Activated T-helper 1 cell treated with anti-CD3 and anti-CD28 coated beads, Interleukin-12 subunit alpha, Interleukin-12 subunit beta, Interleukin-2, Interleukin-4 antibody, amounts not matched to agents 30 ng/mL and 10 ng/mL and 1 ng/mL, durations not matched to agents 14 hours and 24 hours and 36 hours (primary cell): ENCODE results near the gene GRIN3B. TPM values are rescaled to one million over a fixed set of nuclear protein-coding genes. Genes with fewer than 3 reads are reported as not detected.

ENCODE experiments used
- DNase-seq: peaks from one replicate; pipeline ENCODE4 v3.0.0; 2021; ENCODE audit warnings: low spot score
- H3K27ac Mint-ChIP-seq: one replicate; pipeline ENCODE4 v1.8.0; 2021; ENCODE audit warnings: mild to moderate bottlenecking, mixed read lengths
- H3K27me3 Mint-ChIP-seq: one replicate; pipeline ENCODE4 v1.8.0; 2022; ENCODE audit warnings: mild to moderate bottlenecking, moderate library complexity, mixed read lengths; ENCODE audit not compliant: insufficient read depth
- H3K36me3 Mint-ChIP-seq: one replicate; pipeline ENCODE4 v1.8.0; 2021; ENCODE audit warnings: low read depth, mixed read lengths
- H3K4me1 Mint-ChIP-seq: one replicate; pipeline ENCODE4 v1.8.0; 2021; ENCODE audit warnings: low read depth, mixed read lengths
- H3K4me3 Mint-ChIP-seq: one replicate; pipeline ENCODE4 v1.8.0; 2021; ENCODE audit warnings: mild to moderate bottlenecking, moderate library complexity, mixed read lengths
- H3K9me3 Mint-ChIP-seq: one replicate; pipeline ENCODE4 v1.8.0; 2021; ENCODE audit warnings: mixed read lengths
- intact Hi-C: fragments of 100-400 bp; cut with micrococcal nuclease; formaldehyde crosslinking; loops from one replicate; pipeline ENCODE4 v1.15.1; 2024
- total RNA-seq: library from RNA; stranded (reverse); gene quantifications from 2 replicates; pipeline ENCODE4 v1.2.3, GENCODE V29; 2022

The GRIN3B gene
- total RNA-seq, 1 donor from 2014 or later: not detected

DNA sequence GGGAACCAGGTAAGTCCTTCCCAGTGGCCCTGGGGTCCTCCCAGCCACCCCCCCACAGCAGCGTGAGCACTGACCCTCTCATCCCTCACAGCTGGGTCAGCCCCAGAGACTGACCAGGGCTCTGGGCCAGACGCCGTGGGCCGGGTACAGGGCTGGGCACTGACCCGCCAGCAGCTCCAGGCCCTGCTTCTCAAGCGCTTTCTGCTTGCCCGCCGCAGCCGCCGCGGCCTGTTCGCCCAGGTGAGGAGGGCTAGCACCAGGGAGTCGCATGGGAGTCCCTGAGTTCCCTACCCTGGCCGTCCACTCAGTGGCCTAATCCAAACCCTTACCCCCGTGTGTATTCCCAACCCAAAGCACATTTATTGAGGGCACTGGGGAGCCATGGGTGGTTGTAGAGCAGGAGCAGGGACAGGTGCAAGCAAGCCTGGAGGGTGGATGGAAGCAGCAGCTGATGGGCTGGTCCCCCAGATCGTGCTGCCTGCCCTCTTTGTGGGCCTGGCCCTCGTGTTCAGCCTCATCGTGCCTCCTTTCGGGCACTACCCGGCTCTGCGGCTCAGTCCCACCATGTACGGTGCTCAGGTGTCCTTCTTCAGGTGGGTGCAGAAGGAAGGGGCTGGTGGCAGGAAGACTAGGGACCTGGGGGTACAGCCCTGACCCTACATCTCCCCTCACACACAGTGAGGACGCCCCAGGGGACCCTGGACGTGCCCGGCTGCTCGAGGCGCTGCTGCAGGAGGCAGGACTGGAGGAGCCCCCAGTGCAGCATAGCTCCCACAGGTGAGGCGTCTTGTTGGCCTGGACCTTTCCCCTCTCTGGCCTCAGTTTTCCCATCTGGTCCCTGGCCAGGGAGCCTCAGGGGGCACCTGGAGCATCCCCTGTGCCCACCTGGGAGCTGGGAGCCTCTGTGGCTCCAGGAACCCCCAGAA is 54.1 kb downstream of the GRIN3B start:
- peaks cover 13% of the 10 kb centered on the region for H3K36me3 Mint-ChIP-seq
- peaks cover 19% of the 10 kb centered on the region for H3K4me1 Mint-ChIP-seq
- no peaks in the 10 kb centered on the region for H3K9me3 Mint-ChIP-seq
- intact Hi-C loops: no loop called here
- H3K4me3 Mint-ChIP-seq: no peak overlapping the region
- no peak for DNase-seq
- H3K27ac Mint-ChIP-seq: no peak overlapping the region
- H3K27me3 Mint-ChIP-seq: no peaks in the 10 kb centered on the region

DNA sequence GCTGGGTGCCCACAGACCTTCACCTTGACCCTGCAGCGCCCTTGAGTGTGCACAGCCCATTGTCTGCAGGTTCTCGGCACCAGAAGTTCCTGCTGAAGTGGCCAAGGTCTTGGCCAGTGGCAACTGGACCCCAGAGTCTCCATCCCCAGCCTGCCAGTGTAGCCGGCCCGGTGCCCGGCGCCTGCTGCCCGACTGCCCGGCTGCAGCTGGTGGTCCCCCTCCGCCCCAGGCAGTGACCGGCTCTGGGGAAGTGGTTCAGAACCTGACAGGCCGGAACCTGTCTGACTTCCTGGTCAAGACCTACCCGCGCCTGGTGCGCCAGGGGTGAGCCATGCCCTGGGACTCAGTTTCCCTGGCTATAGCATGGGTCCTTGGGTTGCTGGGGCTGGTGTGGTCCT is 54.8 kb downstream of the GRIN3B start:
- H3K27ac Mint-ChIP-seq: no peak overlapping the region
- peaks cover 13% of the 10 kb centered on the region for H3K36me3 Mint-ChIP-seq
- H3K27me3 Mint-ChIP-seq: no peaks in the 10 kb centered on the region
- DNase-seq: no peak
- H3K4me3 Mint-ChIP-seq: no peak overlapping the region
- peaks cover 19% of the 10 kb centered on the region for H3K4me1 Mint-ChIP-seq
- H3K9me3 Mint-ChIP-seq: no peaks in the 10 kb centered on the region
- intact Hi-C loops: no loop called here

DNA sequence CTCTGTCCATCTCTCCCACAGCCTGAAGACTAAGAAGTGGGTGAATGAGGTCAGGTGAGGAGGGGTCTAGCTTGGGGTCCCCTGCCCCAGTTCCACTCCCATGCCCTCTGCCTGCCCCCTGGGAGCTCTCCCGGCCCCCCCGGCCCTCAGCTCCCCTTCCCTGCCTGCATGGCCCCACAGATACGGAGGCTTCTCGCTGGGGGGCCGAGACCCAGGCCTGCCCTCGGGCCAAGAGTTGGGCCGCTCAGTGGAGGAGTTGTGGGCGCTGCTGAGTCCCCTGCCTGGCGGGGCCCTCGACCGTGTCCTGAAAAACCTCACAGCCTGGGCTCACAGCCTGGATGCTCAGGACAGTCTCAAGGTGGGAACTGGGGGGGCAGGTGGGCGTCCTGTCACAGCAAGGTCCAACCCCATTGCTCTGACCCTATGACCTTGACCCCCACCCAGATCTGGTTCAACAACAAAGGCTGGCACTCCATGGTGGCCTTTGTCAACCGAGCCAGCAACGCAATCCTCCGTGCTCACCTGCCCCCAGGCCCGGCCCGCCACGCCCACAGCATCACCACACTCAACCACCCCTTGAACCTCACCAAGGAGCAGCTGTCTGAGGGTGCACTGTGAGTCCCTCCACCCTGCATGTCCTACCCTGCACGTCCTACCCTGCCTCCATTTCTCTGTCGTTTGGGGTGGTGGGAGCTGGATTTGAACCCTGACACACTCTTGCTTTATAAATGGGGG is 55.8 kb downstream of the GRIN3B start:
- H3K9me3 Mint-ChIP-seq: no peaks in the 10 kb centered on the region
- no peak for DNase-seq
- H3K4me3 Mint-ChIP-seq: no peak overlapping the region
- intact Hi-C loops: no loop called here
- H3K27ac Mint-ChIP-seq: no peak overlapping the region
- H3K36me3 Mint-ChIP-seq: peaks cover 13% of the 10 kb centered on the region
- peaks cover 19% of the 10 kb centered on the region for H3K4me1 Mint-ChIP-seq
- H3K27me3 Mint-ChIP-seq: no peaks in the 10 kb centered on the region

DNA sequence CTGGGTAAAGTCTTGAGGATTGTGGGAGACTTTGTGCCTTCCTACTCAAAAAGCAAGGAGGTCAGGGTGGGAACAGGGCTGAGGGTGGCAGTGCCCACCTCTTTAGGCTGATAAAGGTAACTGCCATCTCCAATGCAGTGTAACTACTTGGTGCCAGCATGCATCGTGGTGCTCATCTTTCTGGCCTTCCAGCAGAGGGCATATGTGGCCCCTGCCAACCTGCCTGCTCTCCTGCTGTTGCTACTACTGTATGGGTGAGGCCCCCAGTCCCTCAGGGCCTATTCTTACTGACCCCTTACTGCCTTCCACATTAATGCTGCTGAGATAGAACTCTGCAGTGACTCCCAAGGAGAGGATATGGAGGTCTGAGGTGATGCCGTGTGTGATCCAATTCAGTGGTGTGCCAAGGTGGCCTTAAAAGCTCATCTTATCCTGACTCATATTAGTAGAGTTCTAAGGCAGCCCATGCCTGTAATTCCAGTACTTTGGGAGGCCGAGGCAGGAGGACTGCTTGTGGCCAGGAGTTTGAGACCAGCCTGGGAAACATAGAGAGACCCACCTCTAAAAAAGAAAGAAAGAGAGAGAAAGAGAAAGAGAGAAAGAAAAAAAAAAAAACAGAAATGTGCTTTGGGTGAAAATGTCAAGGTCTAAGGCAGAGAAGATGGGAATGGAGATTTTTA is 57.1 kb downstream of the GRIN3B start:
- intact Hi-C loops: no loop called here
- DNase-seq: no peak
- Mint-ChIP-seq H3K4me1 (peaks cover 19% of the 10 kb centered on the region), H3K36me3 (peaks cover 13% of the 10 kb centered on the region), H3K4me3 (no peak overlapping the region), H3K27ac (no peak overlapping the region), H3K9me3 (no peaks in the 10 kb centered on the region), H3K27me3 (no peaks in the 10 kb centered on the region)

DNA sequence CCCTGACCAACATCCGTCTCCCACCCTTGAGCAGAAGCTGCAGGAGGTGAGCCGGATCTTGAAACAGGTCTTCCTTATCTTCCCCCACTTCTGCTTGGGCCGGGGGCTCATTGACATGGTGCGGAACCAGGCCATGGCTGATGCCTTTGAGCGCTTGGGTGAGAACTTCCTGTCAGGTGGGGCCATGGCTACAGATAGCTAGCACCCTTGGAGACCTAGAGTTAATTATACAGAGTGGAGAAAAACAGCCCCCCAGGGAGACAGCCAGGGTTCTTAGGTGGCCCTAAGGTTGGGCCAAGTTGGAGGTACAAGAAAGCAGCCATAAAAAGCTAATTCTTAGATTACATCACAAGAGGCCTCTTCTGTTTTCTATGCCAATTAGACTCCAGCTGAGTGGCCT is 57.9 kb downstream of the GRIN3B start:
- no peaks in the 10 kb centered on the region for H3K9me3 Mint-ChIP-seq
- H3K27me3 Mint-ChIP-seq: no peaks in the 10 kb centered on the region
- H3K4me3 Mint-ChIP-seq: no peak overlapping the region
- intact Hi-C loops: no loop called here
- DNase-seq: no peak
- H3K4me1 Mint-ChIP-seq: peaks cover 15% of the 10 kb centered on the region
- H3K27ac Mint-ChIP-seq: no peak overlapping the region
- peaks cover 13% of the 10 kb centered on the region for H3K36me3 Mint-ChIP-seq

Other genes with a start within 250 kb of the GRIN3B start
- not detected in 2 replicates for gene MISP, start 249.3 kb upstream of the GRIN3B start, total RNA-seq
- 735 and 829 TPM in 2 replicates for gene PTBP1, start 203.0 kb upstream of the GRIN3B start, total RNA-seq
- not detected in 2 replicates for gene PLPPR3, start 178.5 kb upstream of the GRIN3B start, total RNA-seq
- not detected in 2 replicates for gene AZU1, start 172.6 kb upstream of the GRIN3B start, total RNA-seq
- not detected in 2 replicates for gene PRTN3, start 159.4 kb upstream of the GRIN3B start, total RNA-seq
- not detected in 2 replicates for gene ELANE, start 148.1 kb upstream of the GRIN3B start, total RNA-seq
- 0.91 and 1.2 TPM in 2 replicates for gene CFD, start 140.8 kb upstream of the GRIN3B start, total RNA-seq
- 62.1 and 62.5 TPM in 2 replicates for gene MED16, start 107.2 kb upstream of the GRIN3B start, total RNA-seq
- not detected in 2 replicates for gene RNU6-9, start 106.9 kb upstream of the GRIN3B start, total RNA-seq
- 94.3 and 96.4 TPM in 2 replicates for gene R3HDM4, start 87.2 kb upstream of the GRIN3B start, total RNA-seq
- gene KISS1R, start 83.1 kb upstream of the GRIN3B start, total RNA-seq: 6.8 and 8.9 TPM in 2 replicates
- gene ARID3A, start 74.4 kb upstream of the GRIN3B start, total RNA-seq: 32.5 and 35.0 TPM in 2 replicates
- 105 and 108 TPM in 2 replicates for gene WDR18, start 16.1 kb upstream of the GRIN3B start, total RNA-seq
- 162 and 170 TPM in 2 replicates for gene TMEM259, start 20.7 kb downstream of the GRIN3B start, total RNA-seq
- not detected in 2 replicates for gene RNU6-2, start 21.1 kb downstream of the GRIN3B start, total RNA-seq
- gene CNN2, start 26.2 kb downstream of the GRIN3B start, total RNA-seq: 112 and 114 TPM in 2 replicates
- gene ABCA7, start 39.7 kb downstream of the GRIN3B start, total RNA-seq: 15.8 and 18.3 TPM in 2 replicates
- 201 and 202 TPM in 2 replicates for gene ARHGAP45, start 66.7 kb downstream of the GRIN3B start, total RNA-seq
- 265 and 282 TPM in 2 replicates for gene POLR2E, start 95.0 kb downstream of the GRIN3B start, total RNA-seq
- gene GPX4, start 103.6 kb downstream of the GRIN3B start, total RNA-seq: 236 and 241 TPM in 2 replicates
- 95.5 and 96.9 TPM in 2 replicates for gene SBNO2, start 173.8 kb downstream of the GRIN3B start, total RNA-seq
- 69.6 and 71.3 TPM in 2 replicates for gene STK11, start 205.4 kb downstream of the GRIN3B start, total RNA-seq
- 1.5 and 1.8 TPM in 2 replicates for gene CBARP, start 237.6 kb downstream of the GRIN3B start, total RNA-seq
- gene ATP5F1D, start 241.3 kb downstream of the GRIN3B start, total RNA-seq: 234 and 239 TPM in 2 replicates
- gene MIDN, start 248.2 kb downstream of the GRIN3B start, total RNA-seq: 87.6 and 91.6 TPM in 2 replicates